ENCODE data around the gene CYP4X1.
"Not testable (repeated sequence)": the region's sequence is repeated elsewhere in the genome, so short reads cannot be mapped to it uniquely, and the experiment has no call there.

The CYP4X1 gene

DNA sequence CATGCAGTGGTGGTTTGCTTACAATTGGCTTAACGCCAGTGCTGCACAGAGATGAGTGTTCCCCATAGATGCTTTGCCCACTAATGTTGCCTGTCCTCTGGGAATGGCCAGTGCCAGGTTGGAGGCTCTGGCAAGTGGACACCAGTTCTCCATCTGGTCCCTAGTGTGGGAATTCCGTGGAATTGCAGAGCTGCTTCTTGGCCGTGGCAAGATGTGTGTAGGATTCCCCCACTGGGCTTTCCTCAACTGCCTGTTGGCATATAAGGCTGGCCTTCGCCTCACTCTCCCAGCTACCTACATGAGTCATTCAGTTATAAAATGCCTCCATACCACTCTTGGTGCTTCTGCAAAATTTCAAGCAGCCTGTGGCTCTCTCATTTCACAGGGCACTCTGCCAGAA lies 45.6 kb downstream of the CYP4X1 start:
- H3K27me3 ChIP-seq (ENCODE audit: control insufficient read depth in 2 of 2, insufficient read depth in 2 of 2, low read length in 2 of 2); H3K27ac ChIP-seq (ENCODE audit: low read depth in 2 of 2, low read length in 2 of 2); H3K4me1 ChIP-seq (ENCODE audit: control insufficient read depth in 2 of 2, insufficient read depth in 2 of 2, low read length in 2 of 2); H3K9ac ChIP-seq (ENCODE audit: low read depth in 1 of 2, low read length in 2 of 2); H3K4me3 ChIP-seq (ENCODE audit: low read length in 2 of 2); H3K36me3 ChIP-seq (ENCODE audit: control insufficient read depth in 2 of 2, insufficient read depth in 2 of 2, low read length in 2 of 2); H3K9me3 ChIP-seq (ENCODE audit: control insufficient read depth in 2 of 2, low read length in 2 of 2): not testable (repeated sequence)

DNA sequence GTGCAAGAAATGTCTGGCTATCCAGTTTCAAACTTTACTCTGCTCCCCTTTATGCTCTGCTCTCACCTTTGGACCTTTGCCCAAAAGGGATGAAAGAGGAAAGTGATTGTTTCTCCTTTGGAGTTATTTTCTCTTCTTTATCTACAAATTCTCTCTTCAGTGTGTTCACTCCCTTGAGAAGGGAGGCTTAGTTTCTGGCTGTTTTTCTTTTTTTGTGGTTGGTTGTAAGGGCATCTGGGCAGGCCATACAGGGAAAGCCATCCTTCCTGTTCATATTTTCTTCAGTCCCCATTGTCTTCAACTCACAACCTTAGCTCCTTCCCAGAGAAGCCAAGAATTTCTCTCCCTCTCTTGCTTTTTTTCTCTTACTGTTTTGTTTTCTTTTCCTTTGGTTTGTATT lies 46.0 kb downstream of the CYP4X1 start:
- H3K4me1 ChIP-seq (ENCODE audit: control insufficient read depth in 2 of 2, insufficient read depth in 2 of 2, low read length in 2 of 2); H3K4me3 ChIP-seq (ENCODE audit: low read length in 2 of 2): not testable (repeated sequence)

DNA sequence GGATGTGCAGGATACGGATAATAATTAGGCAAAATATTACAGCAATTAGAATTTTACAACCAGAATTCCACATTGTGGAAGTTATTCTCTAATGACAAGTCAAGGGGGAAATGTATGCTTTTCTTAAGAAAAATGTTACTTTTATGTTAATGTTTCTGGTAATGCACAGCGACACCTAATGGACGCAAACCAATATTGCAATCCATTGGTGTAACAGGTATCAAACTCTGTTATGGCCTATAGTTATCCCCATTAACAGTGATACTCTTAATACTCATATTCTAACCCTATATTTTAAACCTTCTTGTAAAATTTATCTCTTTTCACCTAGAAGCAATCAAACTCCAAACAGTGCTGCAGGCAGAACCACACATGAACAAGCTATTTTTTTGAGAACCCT lies 65.9 kb downstream of the CYP4X1 start:
- not testable (repeated sequence) for H3K9me3 ChIP-seq (ENCODE audit: control insufficient read depth in 2 of 2, low read length in 2 of 2); H3K4me1 ChIP-seq (ENCODE audit: control insufficient read depth in 2 of 2, insufficient read depth in 2 of 2, low read length in 2 of 2); H3K27ac ChIP-seq (ENCODE audit: low read depth in 2 of 2, low read length in 2 of 2); H3K9ac ChIP-seq (ENCODE audit: low read depth in 1 of 2, low read length in 2 of 2); H3K27me3 ChIP-seq (ENCODE audit: control insufficient read depth in 2 of 2, insufficient read depth in 2 of 2, low read length in 2 of 2); H3K4me3 ChIP-seq (ENCODE audit: low read length in 2 of 2); H3K36me3 ChIP-seq (ENCODE audit: control insufficient read depth in 2 of 2, insufficient read depth in 2 of 2, low read length in 2 of 2)

More for the DNA sequence above, 46.0 kb downstream of the CYP4X1 start:
- H3K27me3 ChIP-seq (ENCODE audit: control insufficient read depth in 2 of 2, insufficient read depth in 2 of 2, low read length in 2 of 2); H3K36me3 ChIP-seq (ENCODE audit: control insufficient read depth in 2 of 2, insufficient read depth in 2 of 2, low read length in 2 of 2); H3K9me3 ChIP-seq (ENCODE audit: control insufficient read depth in 2 of 2, low read length in 2 of 2); H3K27ac ChIP-seq (ENCODE audit: low read depth in 2 of 2, low read length in 2 of 2); H3K9ac ChIP-seq (ENCODE audit: low read depth in 1 of 2, low read length in 2 of 2): not testable (repeated sequence)

DNA sequence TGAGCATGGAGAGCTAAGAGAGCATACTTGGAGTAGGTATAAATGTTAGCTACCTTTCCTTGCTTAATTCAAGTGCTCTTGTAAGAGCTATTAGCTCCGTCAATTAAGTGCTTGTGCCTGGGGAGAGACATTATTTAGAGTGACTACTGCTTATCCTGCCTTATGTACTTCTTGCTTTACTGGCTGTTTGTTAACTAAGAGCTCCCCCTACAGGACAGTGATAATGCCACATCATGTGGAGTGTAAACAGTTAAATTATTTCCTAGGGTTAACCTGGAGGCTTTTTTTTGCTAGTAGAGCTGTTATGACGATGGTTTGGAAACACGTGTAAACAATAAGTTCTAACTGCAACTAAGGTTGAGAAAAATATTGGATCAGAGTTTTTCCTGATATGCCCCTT lies 68.0 kb downstream of the CYP4X1 start:
- not testable (repeated sequence) for H3K27me3 ChIP-seq (ENCODE audit: control insufficient read depth in 2 of 2, insufficient read depth in 2 of 2, low read length in 2 of 2); H3K36me3 ChIP-seq (ENCODE audit: control insufficient read depth in 2 of 2, insufficient read depth in 2 of 2, low read length in 2 of 2); H3K9me3 ChIP-seq (ENCODE audit: control insufficient read depth in 2 of 2, low read length in 2 of 2); H3K4me3 ChIP-seq (ENCODE audit: low read length in 2 of 2); H3K27ac ChIP-seq (ENCODE audit: low read depth in 2 of 2, low read length in 2 of 2); H3K9ac ChIP-seq (ENCODE audit: low read depth in 1 of 2, low read length in 2 of 2); H3K4me1 ChIP-seq (ENCODE audit: control insufficient read depth in 2 of 2, insufficient read depth in 2 of 2, low read length in 2 of 2)
